Neutrophil (primary cell): ENCODE data around the gene PMF1.

Experiments
- H3K27ac ChIP-seq: fragments of 200-600 bp; sonication (generic); 2 replicates; pipeline ENCODE4 v1.5.1; 2016; ENCODE audit warnings: mild to moderate bottlenecking, moderate library complexity
- H3K27me3 ChIP-seq: fragments of 200-600 bp; sonication (generic); 2 replicates; pipeline ENCODE4 v1.6.0; 2016; ENCODE audit warnings: mild to moderate bottlenecking
- H3K36me3 ChIP-seq: fragments of 200-600 bp; sonication (generic); 2 replicates; pipeline ENCODE4 v1.5.1; 2017
- H3K4me1 ChIP-seq, 2 experiments: fragments of 200-600 bp in 1 of 2; sonication (generic) in 1 of 2; 1 replicate in 1 of 2; 2 replicates in 1 of 2; pipeline versions ENCODE4 v1.5.1 to v1.6.1; 2013 to 2016; ENCODE audit warnings: low read depth in 1 of 2, low read length in 1 of 2, mild to moderate bottlenecking in 1 of 2, moderate library complexity in 1 of 2; ENCODE audit not compliant: control insufficient read depth in 1 of 2, insufficient read depth in 1 of 2
- H3K4me3 ChIP-seq, 2 experiments: fragments of 200-600 bp in 1 of 2; sonication (generic) in 1 of 2; 1 replicate in 1 of 2; 2 replicates in 1 of 2; pipeline ENCODE4 v1.5.1; 2013 to 2016; ENCODE audit warnings: low read depth in 1 of 2, low read length in 1 of 2, mild to moderate bottlenecking in 1 of 2, moderate library complexity in 1 of 2
- H3K9me3 ChIP-seq: fragments of 200-600 bp; sonication (generic); 2 replicates; pipeline ENCODE4 v1.5.1; 2016
- TF ChIP-seq, protein P1 (sequence below): fragments of 200-600 bp; sonication (generic); IDR thresholded peaks from 2 replicates; pipeline ENCODE4 v1.5.1; 2016; ENCODE audit warnings: antibody characterized with exemption

Gene PMF1

GRCh38 chr1:156244126-156244525 lies 31.3 kb downstream of the PMF1 start:
- no peak overlapping the region for H3K4me3 ChIP-seq
- H3K27me3 ChIP-seq, result peaks cover 34% of the 10 kb centered on the region
- TF ChIP-seq, protein P1, sequence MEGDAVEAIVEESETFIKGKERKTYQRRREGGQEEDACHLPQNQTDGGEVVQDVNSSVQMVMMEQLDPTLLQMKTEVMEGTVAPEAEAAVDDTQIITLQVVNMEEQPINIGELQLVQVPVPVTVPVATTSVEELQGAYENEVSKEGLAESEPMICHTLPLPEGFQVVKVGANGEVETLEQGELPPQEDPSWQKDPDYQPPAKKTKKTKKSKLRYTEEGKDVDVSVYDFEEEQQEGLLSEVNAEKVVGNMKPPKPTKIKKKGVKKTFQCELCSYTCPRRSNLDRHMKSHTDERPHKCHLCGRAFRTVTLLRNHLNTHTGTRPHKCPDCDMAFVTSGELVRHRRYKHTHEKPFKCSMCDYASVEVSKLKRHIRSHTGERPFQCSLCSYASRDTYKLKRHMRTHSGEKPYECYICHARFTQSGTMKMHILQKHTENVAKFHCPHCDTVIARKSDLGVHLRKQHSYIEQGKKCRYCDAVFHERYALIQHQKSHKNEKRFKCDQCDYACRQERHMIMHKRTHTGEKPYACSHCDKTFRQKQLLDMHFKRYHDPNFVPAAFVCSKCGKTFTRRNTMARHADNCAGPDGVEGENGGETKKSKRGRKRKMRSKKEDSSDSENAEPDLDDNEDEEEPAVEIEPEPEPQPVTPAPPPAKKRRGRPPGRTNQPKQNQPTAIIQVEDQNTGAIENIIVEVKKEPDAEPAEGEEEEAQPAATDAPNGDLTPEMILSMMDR, result no peak
- H3K27ac ChIP-seq, result no peak overlapping the region
- peaks cover 48% of the 10 kb centered on the region for H3K36me3 ChIP-seq
- H3K4me1 ChIP-seq, result peaks cover 10 to 11% of the 10 kb centered on the region in 2 experiments
- no peaks in the 10 kb centered on the region for H3K9me3 ChIP-seq

DNA sequence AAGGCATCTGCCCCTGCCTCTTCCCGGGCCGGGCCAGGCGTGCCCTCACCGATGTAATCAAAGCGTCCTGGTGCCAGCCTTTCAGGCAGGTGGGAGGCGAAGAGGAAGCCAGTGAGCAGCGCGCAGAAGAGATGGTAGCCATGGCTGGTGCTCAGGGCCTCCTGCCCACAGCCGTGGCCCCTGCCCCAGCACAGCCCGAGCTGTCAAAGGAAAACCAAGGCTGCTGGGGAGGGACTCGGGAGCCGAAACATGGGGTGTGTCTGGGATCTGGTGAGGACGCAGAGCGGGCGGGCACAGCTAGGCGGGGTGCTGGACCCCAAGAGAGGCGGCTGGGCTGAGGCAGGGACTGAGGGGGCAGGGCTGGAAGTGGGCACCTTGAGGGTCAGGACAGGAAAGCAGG lies 31.9 kb downstream of the PMF1 start:
- Histone ChIP-seq H3K4me1 (peaks cover 10 to 11% of the 10 kb centered on the region in 2 experiments), H3K36me3 (peaks cover 48% of the 10 kb centered on the region)

GRCh38 chr1:156245451-156246232 lies 32.8 kb downstream of the PMF1 start:
- peaks cover 48% of the 10 kb centered on the region for H3K36me3 ChIP-seq
- H3K9me3 ChIP-seq, result no peaks in the 10 kb centered on the region
- peaks cover 34% of the 10 kb centered on the region for H3K27me3 ChIP-seq
- H3K4me3 ChIP-seq, result peak overlapping the region in 1 of 2 experiments; percentile 24
- H3K27ac ChIP-seq, result no peak overlapping the region
- TF ChIP-seq, protein P1, result no peak
- H3K4me1 ChIP-seq, result peaks cover 10 to 11% of the 10 kb centered on the region in 2 experiments

More for the DNA sequence above, 31.9 kb downstream of the PMF1 start:
- H3K27me3 ChIP-seq, result peaks cover 34% of the 10 kb centered on the region
- no peak overlapping the region for H3K4me3 ChIP-seq
- TF ChIP-seq, protein P1, result no peak
- H3K27ac ChIP-seq, result no peak overlapping the region
- no peaks in the 10 kb centered on the region for H3K9me3 ChIP-seq

- no peak overlapping the region for H3K4me3 ChIP-seq
- H3K9me3 ChIP-seq, result no peaks in the 10 kb centered on the region
- TF ChIP-seq, protein P1, result no peak
- H3K36me3 ChIP-seq, result peaks cover 48% of the 10 kb centered on the region
- peaks cover 10 to 11% of the 10 kb centered on the region in 2 experiments for H3K4me1 ChIP-seq
- peaks cover 34% of the 10 kb centered on the region for H3K27me3 ChIP-seq
- no peak overlapping the region for H3K27ac ChIP-seq
These were observed 33.5 kb downstream of the PMF1 start for GRCh38 chr1:156246241-156246780.

DNA sequence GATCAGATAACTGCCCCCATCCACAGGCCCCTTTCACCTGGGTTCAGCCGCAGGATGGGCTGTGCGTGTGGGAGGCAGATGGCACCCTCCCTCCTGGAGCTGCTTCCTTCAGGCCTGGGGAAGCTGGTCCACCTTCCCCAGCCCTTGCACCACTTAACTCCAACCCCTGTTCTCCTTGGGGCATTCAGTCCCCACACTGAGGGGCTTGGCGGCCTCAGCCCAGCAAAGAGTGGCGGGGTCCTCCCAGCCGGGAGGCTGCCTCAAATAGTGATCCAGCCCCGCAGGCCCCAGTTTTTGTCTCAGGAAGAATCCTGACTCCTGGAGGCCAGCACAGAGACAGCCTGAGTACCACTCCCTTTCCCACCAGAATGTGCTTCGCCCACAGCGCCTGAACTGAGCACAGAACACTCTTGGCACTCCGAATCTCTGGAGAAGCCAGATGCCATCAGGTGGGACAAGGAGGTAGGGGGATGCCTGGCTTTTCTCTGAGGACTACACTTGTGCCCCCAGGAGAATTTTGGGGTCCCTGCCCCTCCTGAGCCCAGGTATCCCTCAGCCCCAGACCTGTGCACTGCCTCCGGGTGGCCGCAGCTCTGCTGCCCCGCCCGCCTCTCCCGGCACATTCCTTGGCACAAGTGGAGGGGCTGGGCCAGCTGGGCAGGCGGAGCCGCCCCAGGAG lies 34.1 kb downstream of the PMF1 start:
- peaks cover 10 to 11% of the 10 kb centered on the region in 2 experiments for H3K4me1 ChIP-seq
- no peak overlapping the region for H3K27ac ChIP-seq
- H3K9me3 ChIP-seq, result no peaks in the 10 kb centered on the region
- TF ChIP-seq, protein P1, result no peak
- H3K27me3 ChIP-seq, result peaks cover 34% of the 10 kb centered on the region
- H3K4me3 ChIP-seq, result no peak overlapping the region
- peaks cover 49% of the 10 kb centered on the region for H3K36me3 ChIP-seq
